ENCODE data around the gene STX18.
"Not testable (repeated sequence)": the region's sequence is repeated elsewhere in the genome, so short reads cannot be mapped to it uniquely, and the experiment has no call there.

STX18 gene

GRCh38 chr4:4510641-4511040 lies 31.2 kb downstream of the STX18 start:
- not testable (repeated sequence) for DNase-seq (ENCODE audit: low read depth in 2 of 3, low spot score in 2 of 3)

GRCh38 chr4:4509521-4509920 lies 32.3 kb downstream of the STX18 start:
- DNase-seq (ENCODE audit: low read depth in 2 of 3, low spot score in 2 of 3), result no peak

GRCh38 chr4:4507923-4508322 lies 33.9 kb downstream of the STX18 start:
- no peak for DNase-seq (ENCODE audit: low read depth in 2 of 3, low spot score in 2 of 3)

GRCh38 chr4:4507403-4507802 lies 34.4 kb downstream of the STX18 start:
- no peak for DNase-seq (ENCODE audit: low read depth in 2 of 3, low spot score in 2 of 3)

- DNase-seq (ENCODE audit: low read depth in 2 of 3, low spot score in 2 of 3), result no peak
Observed at GRCh38 chr4:4506961-4507360, 34.9 kb downstream of the STX18 start.

- not testable (repeated sequence) for DNase-seq (ENCODE audit: low read depth in 2 of 3, low spot score in 2 of 3)
Observed at GRCh38 chr4:4505211-4505610, 36.6 kb downstream of the STX18 start.

- no peak for DNase-seq (ENCODE audit: low read depth in 2 of 3, low spot score in 2 of 3)
Observed at GRCh38 chr4:4504783-4505182, 37.1 kb downstream of the STX18 start.

- DNase-seq (ENCODE audit: low read depth in 2 of 3, low spot score in 2 of 3), result peak in 1 of 3 experiments; percentile 3
Observed at GRCh38 chr4:4502694-4503311, 39.0 kb downstream of the STX18 start.

- DNase-seq (ENCODE audit: low read depth in 2 of 3, low spot score in 2 of 3), result no peak
Observed at GRCh38 chr4:4501679-4502078, 40.2 kb downstream of the STX18 start.

GRCh38 chr4:4499438-4500123 lies 42.3 kb downstream of the STX18 start:
- no peak for DNase-seq (ENCODE audit: low read depth in 2 of 3, low spot score in 2 of 3)

- no peak for DNase-seq (ENCODE audit: low read depth in 2 of 3, low spot score in 2 of 3)
Observed at GRCh38 chr4:4496592-4497372, 45.1 kb downstream of the STX18 start.

GRCh38 chr4:4494882-4495281 lies 47.0 kb downstream of the STX18 start:
- DNase-seq (ENCODE audit: low read depth in 2 of 3, low spot score in 2 of 3), result no peak

- DNase-seq (ENCODE audit: low read depth in 2 of 3, low spot score in 2 of 3), result no peak
Observed at GRCh38 chr4:4492161-4492847, 49.5 kb downstream of the STX18 start.

GRCh38 chr4:4491396-4491893 lies 50.4 kb downstream of the STX18 start:
- DNase-seq (ENCODE audit: low read depth in 2 of 3, low spot score in 2 of 3), result no peak

- DNase-seq (ENCODE audit: low read depth in 2 of 3, low spot score in 2 of 3), result no peak
Observed at GRCh38 chr4:4490816-4491215, 51.0 kb downstream of the STX18 start.

- DNase-seq (ENCODE audit: low read depth in 2 of 3, low spot score in 2 of 3), result no peak
Observed at GRCh38 chr4:4490041-4490440, 51.8 kb downstream of the STX18 start.

- peak in 1 of 3 experiments; percentile 26 for DNase-seq (ENCODE audit: low read depth in 2 of 3, low spot score in 2 of 3)
Observed at GRCh38 chr4:4488405-4489404, 53.1 kb downstream of the STX18 start.

- DNase-seq (ENCODE audit: low read depth in 2 of 3, low spot score in 2 of 3), result no peak
Observed at GRCh38 chr4:4486969-4487368, 54.9 kb downstream of the STX18 start.

GRCh38 chr4:4485806-4486205 lies 56.0 kb downstream of the STX18 start:
- DNase-seq (ENCODE audit: low read depth in 2 of 3, low spot score in 2 of 3), result no peak

- no peak for DNase-seq (ENCODE audit: low read depth in 2 of 3, low spot score in 2 of 3)
Observed at GRCh38 chr4:4481399-4481994, 60.4 kb downstream of the STX18 start.

Data from activated CD8-positive, alpha-beta memory T cell treated with anti-CD3 and anti-CD28 coated beads for 48 hours (primary cell).